Mammary epithelial cell (primary cell): ENCODE data around the gene GALNTL6.

ENCODE experiments used
- CTCF ChIP-seq, 2 donors: IDR thresholded peaks in 1 of 2; conservative IDR thresholded peaks in 1 of 2; 2 replicates each; pipeline ENCODE4 v1.5.1; 2011 to 2012; ENCODE audit warnings: inconsistent platforms in 2 of 2, low read length in 2 of 2, mild to moderate bottlenecking in 2 of 2, control low read depth in 1 of 2, low read depth in 1 of 2; ENCODE audit not compliant: insufficient read depth in 1 of 2; ENCODE audit errors: extremely low read depth in 1 of 2
- EZH2 ChIP-seq: IDR thresholded peaks from 2 replicates; pipeline ENCODE4 v1.6.1; 2012; ENCODE audit warnings: low read length, inconsistent platforms, borderline replicate concordance

- TF ChIP-seq CTCF (conservative IDR thresholded peaks at IDR 0.05 in 1 of 2, IDR thresholded peaks at IDR 0.05 in 1 of 2; ENCODE audit: extremely low read depth in 1 of 2, insufficient read depth in 1 of 2, low read depth in 1 of 2, low read length in 2 of 2) (no peak), EZH2 (no peak)
Measured at GRCh38 chr4:172787111-172787510, 973.9 kb downstream of the GALNTL6 start.
